Thyroid gland (tissue), 4 donors: ENCODE results near the gene IL12RB2. TPM values are rescaled to one million over a fixed set of nuclear protein-coding genes. Genes with fewer than 3 reads are reported as not detected.

Experiments used
- DNase-seq, 2 donors: peaks; one replicate each; pipeline ENCODE4 v3.0.0-alpha.2; 2019
- H3K27ac ChIP-seq, 3 donors: fragments of 200-600 bp; sonication (generic); 1 replicate in 2 of 3; 2 replicates in 1 of 3; pipeline ENCODE4 v1.5.1; 2016 to 2019; ENCODE audit warnings: mild to moderate bottlenecking in 1 of 3, moderate library complexity in 1 of 3
- H3K27me3 ChIP-seq: fragments of 200-600 bp; sonication (generic); one replicate; pipeline ENCODE4 v1.5.1; 2019
- H3K36me3 ChIP-seq, 2 donors: fragments of 200-600 bp; sonication (generic); one replicate each; pipeline ENCODE4 v1.5.1; 2016 to 2019
- H3K4me1 ChIP-seq, 2 donors: fragments of 200-600 bp; sonication (generic); one replicate each; pipeline ENCODE4 v1.5.1; 2017 to 2019
- H3K4me3 ChIP-seq, 3 donors: fragments of 200-600 bp; sonication (generic); replicated peaks in 1 of 3; 1 replicate in 2 of 3; 2 replicates in 1 of 3; pipeline ENCODE4 v1.5.1; 2016; ENCODE audit warnings: mild to moderate bottlenecking in 1 of 3
- H3K9me3 ChIP-seq: fragments of 200-600 bp; sonication (generic); one replicate; pipeline ENCODE4 v1.5.1; 2017
- CTCF ChIP-seq, 6 experiments: fragments of 200-600 bp in 3 of 6; fragments of 450-650 bp in 3 of 6; sonication (generic) in 3 of 6; IDR thresholded peaks; one replicate each; pipeline ENCODE4 v1.5.1; 2016 to 2019; ENCODE audit warnings: antibody characterized with exemption in 6 of 6, mild to moderate bottlenecking in 2 of 6, inconsistent platforms in 1 of 6, moderate library complexity in 1 of 6
- POLR2A ChIP-seq, 2 donors: fragments of 450-650 bp; IDR thresholded peaks; one replicate each; pipeline ENCODE4 v1.6.1; 2017; ENCODE audit warnings: antibody characterized with exemption in 2 of 2, mild to moderate bottlenecking in 2 of 2, moderate library complexity in 1 of 2
- WGBS, 2 donors: methylation state at CpG; one replicate each; pipeline ENCODE4 v1.1.5; 2017; 5-methylcytosine and 5-hydroxymethylcytosine counted together
- intact Hi-C: fragments of 100-400 bp; cut with DNase I; formaldehyde crosslinking; loops from one replicate; pipeline ENCODE4 v1.15.1; 2023
- total RNA-seq, 4 donors: library from RNA; depleted of rRNA; stranded (reverse); fragments of >200 nt; gene quantifications; one replicate each; pipeline ENCODE4 v1.2.3, GENCODE V29; 2016

IL12RB2 gene
- total RNA-seq, 4 donors from 2014 or later, result 0.45 to 4.3 (median 0.93) TPM

- Histone ChIP-seq H3K4me3 (no peak overlapping the region), H3K4me1 (no peaks in the 10 kb centered on the region), H3K9me3 (no peaks in the 10 kb centered on the region), H3K36me3 (no peaks in the 10 kb centered on the region), H3K27me3 (no peaks in the 10 kb centered on the region), H3K27ac (no peak overlapping the region)
- 88 to 94% methylated on average over 4 of the region's 4 CpGs for WGBS, 2 donors
- intact Hi-C loops, result no loop called here
- TF ChIP-seq CTCF (IDR thresholded peaks at IDR 0.05) (no peak), POLR2A (IDR thresholded peaks at IDR 0.05) (no peak)
- DNase-seq, result no peak
Observed at GRCh38 chr1:67317803-67318202, 10.1 kb downstream of the IL12RB2 start.

GRCh38 chr1:67322442-67322841 is 14.8 kb downstream of the IL12RB2 start:
- no peak for DNase-seq
- no peaks in the 10 kb centered on the region for H3K9me3 ChIP-seq
- no peak overlapping the region for H3K4me3 ChIP-seq
- H3K4me1 ChIP-seq, result no peaks in the 10 kb centered on the region
- TF ChIP-seq CTCF (IDR thresholded peaks at IDR 0.05), result no peak
- intact Hi-C loops, result no loop called here
- H3K36me3 ChIP-seq, result no peaks in the 10 kb centered on the region
- no peak overlapping the region for H3K27ac ChIP-seq
- H3K27me3 ChIP-seq, result no peaks in the 10 kb centered on the region
- WGBS, 2 donors, result 88 to 89% methylated on average over 1 of the region's 1 CpG

- H3K27ac ChIP-seq, result no peak overlapping the region
- no peaks in the 10 kb centered on the region for H3K27me3 ChIP-seq
- intact Hi-C loops, result no loop called here
- WGBS, 2 donors, result 98 to 100% methylated on average over 3 of the region's 3 CpGs
- no peaks in the 10 kb centered on the region for H3K4me1 ChIP-seq
- no peak overlapping the region for H3K4me3 ChIP-seq
- no peaks in the 10 kb centered on the region for H3K36me3 ChIP-seq
- no peaks in the 10 kb centered on the region for H3K9me3 ChIP-seq
- DNase-seq, result no peak
- TF ChIP-seq CTCF (IDR thresholded peaks at IDR 0.05), result no peak
- no peak for TF ChIP-seq POLR2A (IDR thresholded peaks at IDR 0.05)
Observed at GRCh38 chr1:67323087-67323486, 15.4 kb downstream of the IL12RB2 start.

- DNase-seq, result no peak
- H3K4me3 ChIP-seq, result no peak overlapping the region
- intact Hi-C loops, result no loop called here
- H3K9me3 ChIP-seq, result no peaks in the 10 kb centered on the region
- H3K27ac ChIP-seq, result no peak overlapping the region
- no peaks in the 10 kb centered on the region for H3K27me3 ChIP-seq
- WGBS, 2 donors, result 92% methylated on average over 8 of the region's 8 CpGs
- H3K4me1 ChIP-seq, result no peaks in the 10 kb centered on the region
- H3K36me3 ChIP-seq, result no peaks in the 10 kb centered on the region
- no peak for TF ChIP-seq POLR2A (IDR thresholded peaks at IDR 0.05)
- no peak for TF ChIP-seq CTCF (IDR thresholded peaks at IDR 0.05)
Observed at GRCh38 chr1:67324068-67324467, 16.4 kb downstream of the IL12RB2 start.

GRCh38 chr1:67327864-67328466 is 20.3 kb downstream of the IL12RB2 start:
- Histone ChIP-seq H3K4me1 (no peaks in the 10 kb centered on the region), H3K36me3 (no peaks in the 10 kb centered on the region), H3K4me3 (no peak overlapping the region), H3K9me3 (no peaks in the 10 kb centered on the region), H3K27ac (no peak overlapping the region), H3K27me3 (no peaks in the 10 kb centered on the region)
- intact Hi-C loops, result no loop called here
- no peak for DNase-seq
- TF ChIP-seq POLR2A (IDR thresholded peaks at IDR 0.05) (no peak), CTCF (IDR thresholded peaks at IDR 0.05) (no peak)
- 85 to 87% methylated on average over 3 of the region's 3 CpGs for WGBS, 2 donors
